GM21528 (cell line): ENCODE results near the gene LRP4.

ENCODE experiments used
- ATAC-seq: cut with Tn5 transposase; IDR thresholded peaks from one replicate; pipeline ENCODE4 v1.9.1; 2021; ENCODE audit warnings: mild to moderate bottlenecking, moderate library complexity; ENCODE audit not compliant: unreplicated experiment, low FRiP score

Gene LRP4

GRCh38 chr11:46855167-46855566, 63.2 kb downstream of the LRP4 start:
- ATAC-seq = no peak

GRCh38 chr11:46850829-46851380, 67.4 kb downstream of the LRP4 start:
- ATAC-seq = no peak

- no peak for ATAC-seq
Measured at GRCh38 chr11:46849631-46850030, 68.7 kb downstream of the LRP4 start.

- peak; percentile 10 for ATAC-seq
Measured at GRCh38 chr11:46846510-46846830, 71.9 kb downstream of the LRP4 start.

- ATAC-seq = peak; percentile 89
Measured at GRCh38 chr11:46845740-46846509, 72.4 kb downstream of the LRP4 start, which contains the start of gene CKAP5. Gene CKAP5 (minus strand): TSS chr11:46846280. CDS start chr11:46821231, 25,049 bp downstream.

- no peak for ATAC-seq
Measured at GRCh38 chr11:46845440-46845739, 73.0 kb downstream of the LRP4 start.

GRCh38 chr11:46840116-46840515, 78.2 kb downstream of the LRP4 start:
- ATAC-seq = no peak

- no peak for ATAC-seq
Measured at GRCh38 chr11:46838501-46838900, 79.8 kb downstream of the LRP4 start.

- no peak for ATAC-seq
Measured at GRCh38 chr11:46837860-46838259, 80.5 kb downstream of the LRP4 start.

GRCh38 chr11:46836870-46837269, 81.5 kb downstream of the LRP4 start:
- ATAC-seq = no peak

GRCh38 chr11:46836431-46836830, 81.9 kb downstream of the LRP4 start:
- no peak for ATAC-seq

GRCh38 chr11:46835897-46836296, 82.5 kb downstream of the LRP4 start:
- ATAC-seq = no peak

- ATAC-seq = no peak
Measured at GRCh38 chr11:46834821-46835220, 83.5 kb downstream of the LRP4 start.

- ATAC-seq = no peak
Measured at GRCh38 chr11:46832511-46833214, 85.7 kb downstream of the LRP4 start.

- no peak for ATAC-seq
Measured at GRCh38 chr11:46827995-46828394, 90.4 kb downstream of the LRP4 start.

GRCh38 chr11:46826310-46827044, 91.9 kb downstream of the LRP4 start:
- ATAC-seq = peak; percentile 91

GRCh38 chr11:46808799-46809431, 109.4 kb downstream of the LRP4 start:
- ATAC-seq = no peak
